Epidermal melanocyte (primary cell): ENCODE data around the gene NEURL1.
"Not testable (repeated sequence)": the region's sequence is repeated elsewhere in the genome, so short reads cannot be mapped to it uniquely, and the experiment has no call there.

Source experiments
- DNase-seq: peaks from one replicate; pipeline ENCODE4 v3.0.0; 2011; ENCODE audit warnings: low spot score; ENCODE audit not compliant: insufficient read length

NEURL1 gene

DNA sequence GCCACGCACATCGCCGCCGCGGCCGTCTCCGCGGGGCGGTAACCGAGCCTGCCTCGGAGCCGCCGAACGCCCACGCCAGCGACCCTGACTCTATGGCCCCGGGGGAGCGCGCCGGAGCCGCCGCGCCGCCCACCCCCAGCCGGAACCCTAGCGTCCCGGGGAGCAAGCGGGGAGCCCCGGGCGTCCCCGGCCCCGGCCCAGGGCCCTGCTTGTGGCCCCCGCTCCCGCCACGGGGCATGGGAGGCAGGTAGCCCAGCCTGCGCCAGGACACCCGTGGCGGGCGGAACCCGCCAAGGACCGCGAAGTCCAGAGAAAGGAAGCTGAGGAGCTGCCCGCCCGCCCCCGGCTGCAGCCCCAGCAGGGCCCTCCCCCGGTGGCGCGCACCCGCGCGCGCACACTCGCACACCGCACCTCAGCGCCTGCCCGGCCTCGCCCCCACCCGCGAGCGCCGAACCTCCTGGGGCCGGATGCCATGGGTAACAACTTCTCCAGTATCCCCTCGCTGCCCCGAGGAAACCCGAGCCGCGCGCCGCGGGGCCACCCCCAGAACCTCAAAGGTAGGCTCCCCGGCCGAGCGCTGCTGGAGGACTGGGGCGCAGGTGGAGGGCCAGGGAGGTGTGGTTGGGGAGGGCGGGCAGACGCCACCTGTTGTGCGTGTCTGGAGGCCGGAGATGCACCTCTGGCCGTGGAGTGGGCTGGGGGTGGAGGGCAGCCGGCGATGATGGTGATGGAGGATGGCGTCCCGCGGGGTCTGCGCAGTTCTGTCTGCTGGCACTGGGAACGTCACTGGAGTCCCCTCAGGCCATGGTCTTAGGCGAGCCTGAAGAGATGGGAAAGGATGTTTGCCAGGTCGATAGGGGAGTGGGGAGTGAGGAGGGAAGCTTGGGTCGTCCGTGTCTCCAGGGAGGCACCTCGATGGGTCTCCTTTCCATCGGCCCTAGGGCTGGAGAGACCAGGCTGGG, 692 bp downstream of the NEURL1 start:
- no peak for DNase-seq

DNA sequence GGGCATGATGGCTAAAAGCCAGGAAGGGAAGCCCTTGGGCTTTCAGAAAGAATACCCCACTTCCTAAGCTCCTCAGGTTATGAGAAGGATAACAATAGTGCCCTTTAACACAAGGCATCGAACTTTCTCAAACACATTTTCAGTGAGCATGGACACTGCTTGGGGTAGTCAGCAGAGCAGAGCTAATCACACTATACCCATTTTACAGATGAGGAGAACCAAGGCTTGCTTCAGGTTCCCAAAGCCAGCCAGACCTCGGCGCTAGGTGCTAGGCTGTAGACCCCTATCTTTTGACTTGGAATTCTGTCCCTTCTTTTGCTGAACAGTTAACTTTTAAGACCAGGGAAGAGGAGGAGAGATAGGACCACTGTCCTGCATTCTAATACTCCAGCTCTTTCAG, 1.8 kb downstream of the NEURL1 start:
- no peak for DNase-seq

DNA sequence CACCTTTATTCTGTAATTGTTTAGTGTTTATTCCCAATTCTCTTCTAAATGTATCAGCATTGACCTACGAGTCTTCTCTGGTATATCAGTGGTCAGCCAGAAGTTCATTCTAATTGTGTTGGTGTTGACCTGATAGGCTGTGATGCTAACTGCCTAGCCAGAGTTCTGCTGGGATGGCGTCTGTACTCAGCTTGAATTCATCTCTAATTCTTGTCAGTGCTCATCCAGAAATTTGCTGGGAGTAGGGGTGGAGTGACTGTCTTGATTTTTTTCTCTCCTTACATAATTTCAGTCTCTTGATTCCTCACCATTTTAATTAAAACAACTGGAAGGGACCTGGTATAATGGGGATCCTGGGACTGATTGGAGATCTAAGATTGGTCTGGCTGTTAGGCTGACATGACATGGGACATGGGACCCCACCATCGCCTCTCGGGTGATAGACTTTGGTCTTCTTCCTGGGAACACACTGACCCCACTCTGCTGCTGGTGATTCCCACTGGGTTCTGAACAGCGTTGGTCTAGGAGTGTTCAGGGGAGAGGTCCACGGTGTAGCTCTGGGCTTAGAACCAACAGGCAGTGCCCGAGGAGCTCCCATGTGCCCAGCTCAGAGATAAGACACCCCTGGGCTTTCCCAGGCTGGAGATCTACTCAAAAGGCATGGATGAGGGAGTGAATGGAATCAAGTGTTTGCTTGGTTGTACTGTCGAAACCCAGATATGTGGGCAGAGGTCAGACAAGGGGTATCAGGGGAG, 3.8 kb downstream of the NEURL1 start:
- DNase-seq: no peak

DNA sequence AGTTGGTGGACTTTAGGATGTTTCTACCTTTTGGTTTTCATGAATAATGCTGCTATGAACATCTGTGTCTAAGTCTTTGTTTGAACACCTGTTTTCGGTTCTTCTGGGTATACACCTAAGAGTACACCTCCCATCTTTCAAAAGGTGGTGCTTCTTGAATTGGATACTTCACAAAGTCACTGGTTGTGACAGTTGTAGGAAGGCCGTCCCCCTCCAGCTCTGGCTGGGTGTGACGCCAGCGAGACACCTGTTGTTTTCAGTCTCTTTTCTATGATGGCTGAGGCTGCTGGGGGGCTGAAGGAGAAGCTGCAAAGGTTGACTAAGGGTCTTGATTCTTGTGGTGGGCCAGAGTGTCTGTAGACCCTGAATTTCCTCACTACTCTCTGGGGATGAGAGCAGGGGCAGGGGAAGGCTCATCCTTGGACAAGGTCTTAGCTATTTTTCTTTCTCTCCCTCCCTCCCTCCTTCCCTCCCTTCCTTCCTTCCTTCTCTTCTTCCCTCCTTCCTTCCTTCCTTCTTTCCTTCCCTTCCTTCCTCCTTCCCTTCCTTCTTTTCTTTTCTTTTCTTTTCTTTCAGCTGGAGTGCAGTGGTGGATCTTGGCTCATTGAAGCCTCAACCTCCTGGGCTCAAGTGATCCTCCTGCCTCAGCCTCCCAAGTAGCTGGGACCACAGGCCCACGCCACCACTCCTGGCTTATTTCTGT, 5.6 kb downstream of the NEURL1 start:
- no peak for DNase-seq

DNA sequence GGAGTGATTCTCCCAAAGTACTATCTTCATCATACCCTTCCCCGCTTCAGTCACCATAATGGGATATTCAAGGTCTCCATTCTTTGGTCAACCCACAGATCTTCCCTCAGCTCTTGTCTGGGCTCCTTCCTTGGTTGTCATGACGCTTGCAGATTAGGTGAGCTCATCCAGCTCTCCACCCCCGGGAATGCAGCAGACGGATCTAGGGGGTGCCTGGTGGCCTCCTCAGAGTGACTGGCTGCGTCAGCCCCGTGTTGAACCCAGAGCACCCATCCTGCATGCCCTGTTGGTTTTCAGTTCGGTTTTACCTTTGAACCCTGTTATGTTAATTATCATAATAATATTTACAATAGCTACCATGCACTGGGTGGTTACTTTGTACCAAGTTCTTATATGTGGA, 6.4 kb downstream of the NEURL1 start:
- DNase-seq: no peak

DNA sequence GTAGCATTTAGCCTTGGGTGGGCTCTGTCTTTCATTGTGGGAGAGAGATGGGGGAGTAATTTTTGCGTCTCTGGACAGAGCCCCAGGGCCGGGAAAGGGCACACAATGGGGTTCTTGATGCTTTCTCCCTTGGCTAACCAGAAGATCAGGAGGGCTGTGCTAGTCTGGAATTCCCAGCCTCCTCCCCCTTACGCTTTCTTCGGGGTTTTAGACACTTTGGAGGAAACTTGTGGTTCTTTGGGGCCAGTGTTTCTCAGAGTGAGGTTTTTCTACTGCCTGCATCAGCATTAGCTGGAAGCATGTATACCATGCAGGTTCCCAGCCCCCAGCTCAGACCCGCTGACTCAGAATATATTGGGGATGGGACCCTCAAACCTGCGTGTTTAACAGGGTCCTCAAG, 7.0 kb downstream of the NEURL1 start:
- DNase-seq: peak; percentile 69

DNA sequence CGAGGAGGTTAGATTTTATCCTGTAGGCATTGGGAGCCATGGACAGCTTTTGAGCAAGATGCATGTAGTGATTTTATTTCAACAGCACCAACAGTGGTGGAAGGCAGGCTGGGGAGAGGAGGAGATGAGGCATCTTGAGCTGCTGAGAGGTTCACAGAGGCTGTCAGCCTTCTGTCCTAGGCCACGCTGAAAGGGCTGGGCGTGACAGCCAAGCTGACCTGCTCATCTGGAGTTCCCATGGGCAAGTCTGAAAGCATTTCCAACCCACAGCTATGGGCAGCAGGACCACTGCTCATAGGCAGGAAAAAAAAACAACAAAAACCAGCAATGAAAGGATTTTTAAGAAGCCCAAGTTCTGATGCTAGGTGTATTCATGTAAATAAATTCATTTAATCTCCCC, 7.7 kb downstream of the NEURL1 start:
- no peak for DNase-seq

DNA sequence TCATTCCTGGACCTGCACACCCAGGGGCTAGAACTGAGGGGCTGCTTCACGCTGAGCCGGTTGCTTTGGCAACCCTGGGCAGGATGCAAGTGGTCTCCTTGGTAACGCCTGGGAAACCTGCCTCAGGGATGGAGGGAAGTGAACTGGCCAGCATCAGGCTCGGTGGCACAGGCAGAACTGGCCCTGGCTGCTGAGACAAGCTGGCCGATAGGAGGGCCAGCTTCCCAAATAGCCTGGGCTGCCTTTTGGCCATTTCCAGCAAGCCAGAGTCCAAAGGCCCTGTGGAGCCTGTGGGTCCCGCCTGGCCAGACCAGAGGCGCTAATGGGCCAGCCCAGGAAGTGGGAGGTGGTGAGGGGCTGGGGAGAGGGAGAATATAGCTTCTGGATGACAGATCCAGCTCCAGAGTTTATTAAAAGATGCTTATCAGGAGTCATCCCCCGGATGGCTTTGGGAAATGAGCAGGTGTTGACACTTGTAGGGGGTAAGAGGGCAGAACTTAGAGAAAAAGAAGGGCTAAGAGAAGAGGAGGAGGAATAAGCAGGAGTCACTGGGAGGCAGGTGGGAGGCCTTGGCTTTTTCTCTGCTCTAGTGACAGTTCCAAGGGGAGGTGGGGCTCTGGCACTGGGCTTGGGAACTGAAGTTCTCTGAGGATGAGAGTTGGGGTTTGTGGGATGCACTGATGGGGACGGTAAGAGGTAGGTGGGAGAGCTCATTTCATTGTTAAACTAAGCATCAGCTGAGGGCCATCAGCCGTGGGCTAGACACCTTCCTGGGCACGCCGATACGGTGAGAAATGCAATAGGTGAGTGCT, 9.6 kb downstream of the NEURL1 start:
- no peak for DNase-seq

DNA sequence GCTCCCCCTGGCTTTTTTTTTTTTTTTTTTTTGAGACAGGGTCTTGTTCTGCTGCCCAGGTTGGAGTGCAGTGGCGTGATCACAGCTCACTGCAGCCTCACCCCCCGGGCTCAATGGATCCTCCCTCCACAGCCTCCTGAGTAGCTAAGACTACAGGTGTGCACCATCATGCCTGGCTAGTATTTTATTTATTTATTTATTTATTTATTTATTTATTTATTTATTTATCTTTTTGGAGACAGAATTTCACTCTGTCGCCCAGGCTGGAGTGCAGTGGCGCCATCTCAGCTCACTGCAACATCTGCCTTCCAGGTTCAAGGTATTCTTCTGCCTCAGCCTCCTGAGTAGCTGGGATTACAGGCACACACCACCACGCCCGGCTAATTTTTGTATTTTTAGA, 10.3 kb downstream of the NEURL1 start:
- not testable (repeated sequence) for DNase-seq

DNA sequence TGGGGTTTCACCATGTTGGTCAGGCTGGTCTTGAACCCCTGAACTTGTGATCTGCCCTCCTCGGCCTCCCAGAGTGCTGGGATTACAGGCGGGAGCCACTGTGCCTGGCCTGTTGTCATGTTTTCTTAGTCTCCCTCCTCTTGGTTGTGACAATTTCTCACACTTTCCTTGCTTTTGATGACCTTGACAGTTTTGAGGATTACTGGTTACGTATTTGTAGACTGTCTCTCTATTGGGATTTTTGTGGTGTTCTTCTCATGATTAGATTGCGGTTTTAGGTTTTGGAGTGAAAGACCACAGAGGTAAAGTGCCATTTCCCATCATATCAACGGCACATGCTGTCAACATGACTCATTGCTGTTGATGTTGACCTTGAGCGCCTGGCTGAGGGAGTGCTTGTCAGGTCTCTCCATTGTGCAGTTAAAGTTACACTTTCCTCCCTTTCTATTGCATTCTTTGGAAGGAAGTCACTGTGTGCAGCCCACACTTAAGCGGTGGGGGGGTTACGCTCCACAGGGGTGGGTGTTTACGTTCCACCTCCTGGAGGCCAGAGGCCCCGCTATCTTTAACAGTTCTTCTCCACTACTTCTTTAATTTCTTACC, 10.8 kb downstream of the NEURL1 start:
- no peak for DNase-seq

DNA sequence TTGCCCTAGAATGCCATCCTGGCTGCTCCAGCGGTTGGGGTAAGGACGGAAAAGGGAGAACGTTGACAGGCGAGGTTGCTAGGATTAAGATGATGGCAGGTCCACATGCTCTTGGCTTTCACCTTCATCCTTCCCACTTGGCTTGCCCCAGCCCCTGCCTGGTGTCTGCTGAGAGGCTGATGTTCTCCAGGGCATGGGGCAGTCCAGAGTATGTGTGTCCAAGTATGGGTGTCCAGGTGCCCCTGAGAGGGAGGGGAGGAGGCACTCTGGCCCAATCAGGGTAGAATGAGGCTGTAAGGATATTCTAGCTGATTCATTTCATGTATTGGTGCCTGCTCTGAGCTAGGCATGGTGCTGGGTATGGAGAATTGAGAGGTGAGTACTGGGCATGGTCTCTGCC, 12.6 kb downstream of the NEURL1 start:
- no peak for DNase-seq

DNA sequence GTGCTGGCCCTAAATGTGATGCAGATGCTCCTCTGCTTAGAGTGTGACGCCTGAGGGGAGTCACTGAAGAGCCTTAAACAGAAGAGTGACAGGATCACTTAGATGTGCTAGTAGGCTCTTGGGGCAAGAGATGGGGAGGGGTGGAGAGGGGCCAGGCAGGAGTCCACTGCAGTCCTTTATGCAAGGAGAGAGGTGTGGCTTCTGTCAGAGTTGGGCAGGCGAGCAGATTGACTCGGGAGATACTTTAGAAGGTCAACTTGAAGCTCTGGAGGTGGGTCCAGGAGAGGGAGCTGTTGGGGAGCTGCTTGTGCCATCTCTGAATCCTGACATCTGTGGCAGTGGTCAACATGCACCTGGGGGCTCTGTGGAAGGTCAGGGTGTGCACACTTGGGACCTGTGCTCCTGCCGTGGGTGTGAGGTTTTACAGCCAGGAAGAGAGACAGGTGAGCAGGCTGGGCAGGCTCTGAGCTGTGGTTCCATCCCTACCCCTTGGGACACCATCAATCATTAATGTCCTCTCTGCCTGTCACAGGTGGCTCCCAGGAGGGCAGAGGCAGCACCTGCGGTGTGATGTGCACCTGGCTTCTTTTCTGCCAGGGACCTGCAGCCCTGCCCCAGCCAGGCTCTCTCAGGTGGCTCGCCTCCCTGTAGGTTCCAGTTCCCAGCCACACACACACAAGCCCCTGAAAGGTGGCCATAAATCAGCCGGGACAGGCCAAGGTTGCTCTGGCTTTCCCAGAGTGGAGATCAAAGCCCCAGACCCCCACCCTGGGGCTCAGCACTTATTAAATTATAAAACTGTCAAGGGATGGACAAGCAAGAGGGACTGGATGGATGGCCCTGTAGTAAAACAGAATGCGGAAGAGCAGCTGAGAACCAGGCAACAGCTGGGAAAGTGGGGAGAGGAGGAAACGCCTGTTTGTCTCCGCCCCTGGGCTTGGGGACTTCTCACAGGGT, 14.0 kb downstream of the NEURL1 start:
- DNase-seq: no peak

DNA sequence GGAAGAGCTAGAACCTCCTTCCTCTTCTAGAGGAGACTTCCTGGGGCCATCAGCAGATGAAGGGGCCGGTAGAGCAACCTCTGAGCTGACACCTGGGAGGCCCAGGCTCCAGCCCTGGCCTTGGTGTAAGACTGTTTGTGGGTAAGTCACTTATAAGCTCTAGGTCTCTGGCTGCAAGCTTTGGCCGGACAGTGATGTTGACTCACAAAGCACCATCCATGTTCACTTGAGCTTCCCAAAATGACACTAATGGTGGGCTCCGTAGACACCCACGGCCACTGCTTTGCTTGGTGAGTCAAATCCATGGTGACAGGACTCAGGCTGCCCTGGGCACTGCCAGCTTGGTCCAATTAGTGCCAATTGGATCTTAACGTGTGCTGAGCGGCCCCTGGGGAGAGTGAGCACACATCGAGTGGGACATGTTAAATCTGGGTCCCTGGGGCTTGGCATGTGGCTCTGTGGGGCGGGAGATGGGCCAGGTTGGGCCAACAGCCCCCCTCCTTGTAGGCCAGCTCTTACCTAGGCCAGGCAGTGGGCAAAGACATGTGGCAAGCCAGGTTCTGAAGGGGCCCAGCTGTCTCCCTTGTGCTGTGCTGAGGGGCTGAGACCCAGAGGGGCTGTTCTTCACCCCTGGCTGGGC, 16.7 kb downstream of the NEURL1 start:
- DNase-seq: no peak

DNA sequence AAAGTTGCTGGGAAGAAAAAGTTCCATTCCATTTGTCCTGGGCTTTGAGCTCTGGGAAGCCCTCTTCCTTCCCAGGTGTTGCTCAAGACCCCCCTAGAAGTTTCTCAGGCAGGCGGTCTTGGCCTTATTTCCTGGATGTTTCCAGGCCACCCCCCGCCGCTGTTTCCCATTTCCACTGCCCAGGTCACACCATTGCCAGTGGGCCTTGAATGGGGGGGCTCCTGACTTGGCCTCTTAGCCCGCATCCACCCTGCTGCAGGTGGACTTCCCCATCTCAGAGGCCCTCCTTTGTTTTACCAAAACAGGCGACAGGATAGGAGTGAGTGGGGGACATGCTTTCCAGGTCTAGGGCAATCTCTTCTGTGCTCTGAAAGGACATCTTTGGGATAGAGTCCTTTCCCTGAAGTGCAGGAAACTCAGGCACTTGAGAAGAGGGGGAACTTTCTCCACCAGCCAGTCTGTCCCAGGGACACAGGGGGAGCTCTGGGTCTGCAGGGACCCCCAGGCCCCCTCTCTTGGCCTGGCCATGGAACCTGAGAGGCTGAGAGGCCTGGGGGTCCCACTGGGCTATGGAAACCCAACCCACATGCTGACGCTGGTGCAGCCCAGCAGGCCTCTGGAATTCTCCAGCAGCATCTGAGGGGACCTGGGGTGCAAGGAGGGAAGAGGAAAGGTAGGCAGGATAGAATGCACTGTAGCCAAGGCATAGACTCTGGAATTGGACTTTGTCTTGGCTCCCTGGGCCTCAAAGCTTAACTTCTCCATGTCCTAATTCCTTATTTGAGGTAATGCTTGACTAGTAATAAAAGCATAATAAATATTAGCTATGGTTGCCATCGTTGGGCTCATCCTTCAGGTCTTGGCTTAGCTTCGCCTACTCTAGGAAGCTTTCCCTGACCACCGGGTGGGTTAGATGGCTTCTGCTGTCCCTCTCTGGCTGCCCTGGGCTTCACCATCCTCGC, 17.6 kb downstream of the NEURL1 start:
- DNase-seq: no peak

DNA sequence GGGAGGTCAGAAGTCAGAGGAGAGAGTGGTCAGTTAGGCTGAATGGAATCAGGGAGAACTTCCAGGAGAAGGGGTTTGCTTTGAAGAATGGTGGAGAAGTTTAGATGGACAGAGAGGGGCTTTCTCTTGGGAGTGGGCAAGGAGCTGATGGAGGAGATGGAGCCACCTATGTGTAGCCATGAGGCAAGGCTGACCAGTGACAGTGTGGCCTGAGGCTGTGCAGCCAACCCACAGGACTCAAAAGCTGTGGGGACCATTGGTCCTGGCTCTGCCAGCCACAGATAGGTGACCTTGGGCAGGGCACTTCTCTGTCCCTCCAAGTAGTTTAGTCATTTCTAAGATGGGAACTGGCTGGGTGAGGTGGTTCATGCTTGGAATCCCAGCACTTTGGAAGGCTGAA, 18.7 kb downstream of the NEURL1 start:
- no peak for DNase-seq

DNA sequence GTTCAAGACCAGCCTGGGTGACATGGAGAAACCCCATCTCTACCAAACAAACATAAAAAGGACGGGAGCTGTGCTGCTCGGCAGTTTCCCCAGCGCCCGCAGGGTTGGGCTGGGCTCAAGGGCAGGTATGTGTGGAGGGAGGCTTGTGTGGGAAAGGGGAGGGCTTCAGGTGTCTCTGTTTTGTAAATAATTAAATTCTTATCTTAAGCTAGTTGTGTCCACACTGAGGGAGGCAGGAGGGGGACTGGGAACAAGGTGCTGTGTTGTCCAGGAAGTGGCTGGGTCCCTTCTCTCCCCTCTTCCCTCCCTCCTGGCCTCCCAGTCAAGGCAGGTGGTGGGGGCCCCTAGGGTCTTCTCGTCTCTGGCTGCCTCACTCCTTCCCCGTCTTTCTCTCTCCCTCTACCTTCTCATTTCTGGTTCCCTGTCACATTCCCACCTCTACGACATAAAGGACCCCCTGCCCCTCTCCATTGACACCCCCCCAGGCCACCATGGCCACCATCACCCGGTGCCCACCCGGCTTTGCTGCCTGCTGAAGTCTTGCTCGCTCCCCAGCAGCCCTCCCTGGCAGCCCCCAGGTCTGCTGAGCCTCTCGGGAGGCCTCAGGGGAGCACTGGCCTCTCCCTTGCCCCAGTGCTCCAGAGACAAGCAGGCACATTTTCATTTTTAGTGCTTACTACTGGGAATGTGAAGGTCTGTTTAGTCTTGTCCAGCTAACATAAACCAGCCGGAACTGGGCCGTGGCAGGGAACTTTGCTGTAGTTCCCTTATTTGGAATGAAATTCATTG, 19.3 kb downstream of the NEURL1 start:
- DNase-seq: no peak
